ENCODE results near the gene MIA2.

MIA2 gene

DNA sequence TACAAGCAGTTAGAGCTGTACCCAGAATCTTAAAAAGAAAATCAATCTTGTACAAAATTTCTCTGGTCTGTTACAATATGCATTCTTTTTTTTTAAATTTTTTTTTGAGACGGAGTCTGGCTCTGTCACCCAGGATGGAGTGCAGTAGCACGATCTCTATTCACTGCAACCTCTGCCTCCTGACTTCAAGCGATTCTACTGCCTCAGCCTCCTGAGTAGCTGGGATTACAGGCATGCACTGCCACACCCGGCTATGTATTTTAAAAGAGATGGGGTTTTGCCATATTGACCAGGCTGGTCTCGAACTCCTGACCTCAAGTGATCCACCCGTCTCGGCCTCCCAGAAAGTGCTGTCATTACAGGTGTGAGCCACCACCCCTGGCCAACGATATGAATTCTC lies 194.4 kb downstream of the MIA2 start:
- H3K4me3 ChIP-seq (ENCODE audit: low read length), result no peak overlapping the region
- no peak for DNase-seq (ENCODE audit: low read depth, low spot score)

DNA sequence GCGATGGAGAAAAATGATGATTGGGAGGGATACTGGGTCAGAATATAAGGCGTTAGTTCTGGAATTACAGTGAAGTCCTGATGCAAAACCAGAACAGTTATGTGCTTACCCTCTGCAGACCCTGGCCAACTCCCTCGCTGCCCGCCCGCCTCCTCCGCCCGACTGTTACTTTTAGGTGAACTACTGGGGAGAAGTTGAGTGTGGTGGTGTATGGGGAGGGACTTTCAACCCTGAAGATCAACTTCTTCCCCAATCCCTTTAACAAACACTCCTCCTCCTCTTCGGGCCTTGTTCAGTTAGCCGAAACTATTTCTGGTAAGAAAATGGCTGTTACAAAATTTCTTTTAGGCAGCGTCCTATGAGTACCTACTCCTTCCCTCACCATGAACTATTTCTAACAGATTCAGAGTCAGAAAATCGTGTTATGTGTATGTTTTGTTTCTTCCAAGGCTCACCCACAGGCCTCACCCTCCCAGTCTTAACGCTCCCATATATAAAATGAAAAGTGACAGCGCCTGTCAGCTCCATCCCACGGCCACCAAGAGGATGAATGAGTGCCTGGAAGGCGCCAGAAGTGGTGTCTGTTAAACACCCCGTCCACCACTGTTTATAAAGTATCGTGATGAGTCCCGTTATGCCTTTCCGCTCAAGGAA lies 197.2 kb downstream of the MIA2 start:
- DNase-seq (ENCODE audit: low read depth, low spot score), result no peak

DNA sequence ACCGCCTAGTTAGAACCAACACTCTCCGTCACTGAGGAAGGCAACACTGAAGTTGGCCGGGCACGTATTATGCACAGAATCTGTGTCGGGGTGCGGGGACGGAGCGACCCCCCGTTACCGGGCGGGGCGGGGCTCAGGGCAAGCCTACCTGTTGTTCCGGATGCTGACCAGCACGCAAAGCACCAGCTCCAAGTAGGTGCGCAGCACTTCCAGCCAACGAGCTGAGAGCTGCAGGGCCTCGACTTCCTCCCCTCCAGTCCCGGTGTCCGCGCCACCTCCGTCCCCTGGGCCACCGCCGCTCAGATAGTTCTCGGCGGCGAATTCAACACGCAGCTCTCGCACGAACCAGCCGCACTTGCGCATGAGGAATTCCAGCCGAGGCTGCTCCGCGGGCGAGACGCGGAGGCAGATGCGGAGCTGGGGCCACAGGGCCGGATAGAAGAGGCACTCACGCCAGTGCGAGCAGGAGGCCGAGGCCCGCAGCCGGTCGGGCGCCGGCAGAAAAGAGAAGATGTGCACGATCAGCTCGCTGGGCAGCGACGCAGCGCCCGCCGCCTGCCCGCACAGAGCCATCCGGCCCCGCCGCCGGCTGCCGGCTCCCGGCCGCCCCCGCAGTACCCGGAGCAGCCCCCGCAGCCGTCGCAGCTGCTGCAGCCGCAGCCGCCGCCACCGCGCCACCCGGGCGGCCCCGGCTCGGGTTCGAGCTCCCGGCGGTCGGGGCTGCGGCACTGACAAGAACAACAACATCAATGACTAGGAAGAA lies 197.9 kb downstream of the MIA2 start:
- peak overlapping the region; percentile 86 for H3K4me3 ChIP-seq (ENCODE audit: low read length)
- no peak for DNase-seq (ENCODE audit: low read depth, low spot score)

More for the DNA sequence above, 197.2 kb downstream of the MIA2 start:
- peak overlapping the region; percentile 86 for H3K4me3 ChIP-seq (ENCODE audit: low read length)

DNA sequence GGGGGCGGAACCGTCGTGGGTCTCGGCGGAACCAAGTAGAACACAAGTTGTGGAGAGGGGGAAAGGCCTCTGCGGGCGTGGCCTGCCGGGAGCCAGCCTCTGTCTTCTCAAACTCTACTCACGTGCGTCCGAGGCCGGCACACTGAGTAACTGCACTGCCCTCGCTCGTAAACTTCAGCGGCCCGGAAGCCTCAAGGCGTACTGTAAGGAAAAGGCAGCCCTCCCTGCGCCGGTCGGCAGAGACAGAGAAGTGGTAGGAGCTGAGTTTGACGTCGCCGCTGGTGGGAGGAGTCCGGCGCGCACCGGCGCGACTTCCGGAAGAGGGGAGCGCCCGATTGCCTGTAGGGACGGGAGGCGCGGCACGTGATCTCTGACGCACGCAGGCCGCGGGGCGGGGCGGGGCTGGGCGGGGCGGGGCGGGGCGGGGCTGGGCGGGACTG lies 198.5 kb downstream of the MIA2 start, which contains the start of gene FBXO33:
Gene FBXO33, minus strand, starts transcription at position 255 of the 440 bp plus-strand sequence. CDS start 271 bp downstream, outside the sequence.
- H3K4me3 ChIP-seq (ENCODE audit: low read length), result peak within 1 kb of the TSS; percentile 86
- DNase-seq (ENCODE audit: low read depth, low spot score), result peak; percentile 94

- DNase-seq (ENCODE audit: low read depth, low spot score), result no peak
- peak overlapping the region; percentile 60 for H3K4me3 ChIP-seq (ENCODE audit: low read length)
Measured at GRCh38 chr14:39432619-39433451, 199.1 kb downstream of the MIA2 start.

GRCh38 chr14:39433452-39433813 lies 199.7 kb downstream of the MIA2 start:
- DNase-seq (ENCODE audit: low read depth, low spot score), result no peak
- H3K4me3 ChIP-seq (ENCODE audit: low read length), result peak overlapping the region; percentile 60

GRCh38 chr14:39434401-39434800 lies 200.7 kb downstream of the MIA2 start:
- DNase-seq (ENCODE audit: low read depth, low spot score), result no peak
- H3K4me3 ChIP-seq (ENCODE audit: low read length), result no peak overlapping the region

GRCh38 chr14:39435241-39435640 lies 201.5 kb downstream of the MIA2 start:
- no peak for DNase-seq (ENCODE audit: low read depth, low spot score)
- H3K4me3 ChIP-seq (ENCODE audit: low read length), result no peak overlapping the region
